HepG2 (cell line): Measurements from ENCODE around the gene GNG7. TPM values are rescaled to one million over a fixed set of nuclear protein-coding genes. Genes with fewer than 3 reads are reported as not detected.

Experiments
- AGO2 ChIP-seq: fragments of 200-400 bp; formaldehyde crosslinking; optimal IDR thresholded peaks from 2 replicates; pipeline ENCODE3; 2017; ENCODE audit warnings: mild to moderate bottlenecking, low read depth, low read length, moderate library complexity
- ARNT2 ChIP-seq: sonication (generic); formaldehyde crosslinking; IDR thresholded peaks from 2 replicates; pipeline ENCODE4 v1.8.0; 2022; ENCODE audit warnings: mild to moderate bottlenecking, low read depth, missing genetic modification reagents, moderate library complexity
- ATF4 ChIP-seq, 2 experiments: fragments of 450-650 bp in 1 of 2; sonication (generic) in 1 of 2; formaldehyde crosslinking; IDR thresholded peaks; 2 replicates each; pipeline versions ENCODE4 v1.5.0 to v1.8.0; 2020 to 2022; ENCODE audit warnings: mild to moderate bottlenecking in 1 of 2, missing genetic modification reagents in 1 of 2
- CHD2 ChIP-seq: IDR thresholded peaks from 2 replicates; pipeline ENCODE4 v1.6.1; 2011; ENCODE audit warnings: low read depth, low read length, improper control_type of control experiment
- CREB1 ChIP-seq, 2 experiments: fragments of 450-650 bp in 1 of 2; IDR thresholded peaks; 2 replicates each; pipeline ENCODE4 v1.6.1; 2016 to 2017; ENCODE audit warnings: control low read depth in 1 of 2, mild to moderate bottlenecking in 1 of 2, missing compliant biosample characterization in 1 of 2, missing genetic modification characterization in 1 of 2
- ETV5 ChIP-seq: IDR thresholded peaks from 2 replicates; pipeline ENCODE4 v1.6.1; 2018; ENCODE audit warnings: missing biosample characterization, missing genetic modification reagents, inconsistent platforms, borderline replicate concordance
- IKZF1 ChIP-seq: fragments of 450-650 bp; IDR thresholded peaks from 2 replicates; pipeline ENCODE4 v1.7.1; 2016
- NBN ChIP-seq: fragments of 450-650 bp; conservative IDR thresholded peaks from 2 replicates; pipeline ENCODE4 v1.6.1; 2017
- NFE2 ChIP-seq: sonication (generic); formaldehyde crosslinking; IDR thresholded peaks from 2 replicates; pipeline ENCODE4 v1.4.0; 2020; ENCODE audit warnings: missing genetic modification reagents
- PHF21A ChIP-seq: sonication (generic); formaldehyde crosslinking; IDR thresholded peaks from 2 replicates; pipeline ENCODE4 v1.5.0; 2020; ENCODE audit warnings: mild to moderate bottlenecking, missing genetic modification reagents
- PHF8 ChIP-seq: sonication (generic); formaldehyde crosslinking; IDR thresholded peaks from 2 replicates; pipeline ENCODE4 v1.5.0; 2020; ENCODE audit warnings: missing genetic modification reagents
- REPIN1 ChIP-seq: sonication (generic); formaldehyde crosslinking; IDR thresholded peaks from 2 replicates; pipeline ENCODE4 v1.8.0; 2022; ENCODE audit warnings: missing genetic modification reagents, low read depth, mild to moderate bottlenecking, borderline replicate concordance
- SP4 ChIP-seq: sonication (generic); formaldehyde crosslinking; IDR thresholded peaks from 2 replicates; pipeline ENCODE4 v1.8.1; 2023; ENCODE audit warnings: mild to moderate bottlenecking, missing genetic modification reagents
- SSRP1 ChIP-seq: IDR thresholded peaks from 2 replicates; pipeline ENCODE4 v1.6.1; 2016; ENCODE audit warnings: control low read depth
- TEAD2 ChIP-seq: sonication (generic); formaldehyde crosslinking; IDR thresholded peaks from 2 replicates; pipeline ENCODE4 v1.9.0; 2021; ENCODE audit warnings: missing genetic modification reagents
- THRA ChIP-seq: sonication (generic); formaldehyde crosslinking; IDR thresholded peaks from 2 replicates; pipeline ENCODE4 v1.4.0; 2020; ENCODE audit warnings: missing genetic modification reagents, borderline replicate concordance
- XRCC5 ChIP-seq: fragments of 200-400 bp; formaldehyde crosslinking; optimal IDR thresholded peaks from 2 replicates; pipeline ENCODE3; 2017; ENCODE audit warnings: mild to moderate bottlenecking, low read length
- ZFP36 ChIP-seq: fragments of 150-350 bp; IDR thresholded peaks from 2 replicates; pipeline ENCODE4 v1.6.1; 2018; ENCODE audit warnings: borderline replicate concordance, low read length, low read depth; ENCODE audit not compliant: partially characterized antibody
- ZNF274 ChIP-seq: sonication (generic); formaldehyde crosslinking; IDR thresholded peaks from 2 replicates; pipeline ENCODE4 v1.5.1; 2020; ENCODE audit warnings: mild to moderate bottlenecking, missing genetic modification reagents
- ZNF441 ChIP-seq: sonication (generic); formaldehyde crosslinking; IDR thresholded peaks from 2 replicates; pipeline ENCODE4 v1.7.0; 2021; ENCODE audit warnings: missing genetic modification reagents, borderline replicate concordance
- ZNF558 ChIP-seq: sonication (generic); formaldehyde crosslinking; IDR thresholded peaks from 2 replicates; pipeline ENCODE4 v1.9.0; 2022; ENCODE audit warnings: mild to moderate bottlenecking, missing genetic modification reagents, borderline replicate concordance
- ZNF790 ChIP-seq: sonication (generic); formaldehyde crosslinking; IDR thresholded peaks from 2 replicates; pipeline ENCODE4 v1.8.0; 2022; ENCODE audit warnings: missing genetic modification reagents, mild to moderate bottlenecking, borderline replicate concordance
- ZNF816 ChIP-seq: sonication (generic); formaldehyde crosslinking; IDR thresholded peaks from 2 replicates; pipeline ENCODE4 v1.8.0; 2022; ENCODE audit warnings: missing genetic modification reagents, mild to moderate bottlenecking, borderline replicate concordance
- ZNF891 ChIP-seq: sonication (generic); formaldehyde crosslinking; IDR thresholded peaks from 2 replicates; pipeline ENCODE4 v1.5.0; 2020; ENCODE audit warnings: mild to moderate bottlenecking, missing genetic modification reagents
- polyA plus RNA-seq, 8 experiments: library from polyadenylated mRNA; depleted of rRNA in 3 of 8; stranded (reverse) in 7 of 8; unstranded in 1 of 8; fragments of >200 nt; fragmentation: Illumina TruSeq in 4 of 8; extraction: Trizol in 4 of 8; gene quantifications; 2 replicates each; pipeline versions ENCODE4 v1.2.1 to v1.2.3, GENCODE V29; 2011 to 2016; ENCODE audit warnings: low read depth in 4 of 8, missing spikeins in 1 of 8, mixed read lengths in 1 of 8; ENCODE audit not compliant: insufficient read depth in 1 of 8
- total RNA-seq, 5 experiments: library from RNA; depleted of rRNA; stranded (reverse); fragments of >200 nt; fragmentation: Illumina TruSeq; extraction: Trizol; gene quantifications; 2 replicates each; pipeline ENCODE4 v1.2.3, GENCODE V29; 2016; ENCODE audit warnings: low read depth in 1 of 5
- TF ChIP-seq, protein P1 (sequence below): sonication (generic); formaldehyde crosslinking; IDR thresholded peaks from 2 replicates; pipeline ENCODE4 v1.9.0; 2022; ENCODE audit warnings: low read depth, missing genetic modification reagents
- TF ChIP-seq, protein P2 (sequence below): sonication (generic); formaldehyde crosslinking; IDR thresholded peaks from 2 replicates; pipeline ENCODE4 v1.8.1; 2023; ENCODE audit warnings: mild to moderate bottlenecking, missing genetic modification reagents

GNG7 gene
- total and polyA plus RNA-seq, 2 of the 13 experiments (the other 11 are each of a cell fraction or from before 2014, with no cell fraction given), result 1.4 to 3.3 TPM

DNA sequence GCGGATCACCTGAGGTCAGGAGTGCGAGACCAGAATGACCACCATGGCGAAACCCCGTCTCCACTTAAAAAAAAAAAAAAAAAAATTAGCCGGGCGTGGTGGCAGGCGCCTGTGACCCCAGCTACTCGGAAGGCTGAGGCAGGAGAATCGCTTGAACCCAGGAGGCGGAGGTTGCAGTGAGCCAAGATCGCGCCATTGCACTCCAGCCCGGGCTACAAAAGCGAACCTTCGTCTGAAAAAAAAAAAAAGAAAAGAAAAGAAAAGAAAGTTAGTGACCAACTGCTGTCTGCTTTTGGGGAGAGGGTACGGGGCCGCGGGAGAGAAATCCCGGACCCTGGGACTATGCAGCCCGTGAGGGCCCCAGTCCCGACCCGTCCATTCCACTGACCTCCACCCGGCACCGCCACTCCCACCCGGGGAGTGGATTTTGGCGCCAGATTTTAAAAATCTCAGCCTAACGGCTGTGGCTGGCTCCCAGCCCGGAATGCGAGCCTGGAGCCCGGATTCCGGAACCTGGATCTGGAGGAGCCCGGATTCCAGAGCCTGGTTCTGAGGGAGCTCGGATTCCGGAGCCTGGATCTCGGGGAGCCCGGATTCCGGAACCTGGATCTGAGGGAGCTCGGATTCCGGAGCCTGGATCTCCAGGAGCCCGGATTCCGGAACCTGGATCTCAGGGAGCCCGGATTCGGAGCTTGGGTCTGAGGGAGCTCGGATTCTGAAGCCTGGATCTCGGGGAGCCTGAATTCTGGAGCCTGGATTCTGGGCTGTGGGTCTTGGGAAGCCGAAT lies 239.7 kb downstream of the GNG7 start (continued):
- TF ChIP-seq ZNF441 (CRISPR knock-in tag) (peak; percentile 76; the same call in 1 of the 2 replicates), CREB1 (IDR thresholded peaks at IDR 0.05) (0 out of 2 replicates have a peak, but pooled peaks have one; percentile 39), CREB1 (CRISPR knock-in tag; IDR thresholded peaks at IDR 0.05) (peak; percentile 59), NFE2 (CRISPR knock-in tag) (no peak), PHF21A (CRISPR knock-in tag) (peak; percentile 96), SSRP1 (CRISPR knock-in tag) (no peak), TEAD2 (CRISPR knock-in tag) (peak; percentile 78; the same call in 1 of the 2 replicates), AGO2 (no peak), PHF8 (CRISPR knock-in tag) (peak; percentile 71), ATF4 (CRISPR knock-in tag; IDR thresholded peaks at IDR 0.05) (peak in 1 of 2 experiments; percentile 57; a peak in 1 of 4 replicates), ARNT2 (CRISPR knock-in tag) (peak; percentile 88), ZNF274 (CRISPR knock-in tag) (peak; percentile 87), IKZF1 (no peak), SP4 (CRISPR knock-in tag) (peak; percentile 61), XRCC5 (peak; percentile 100), ZNF816 (CRISPR knock-in tag) (peak; percentile 93; the same call in 1 of the 2 replicates), ZNF790 (CRISPR knock-in tag) (peak; percentile 78; the same call in 1 of the 2 replicates), ZNF891 (CRISPR knock-in tag) (peak; percentile 32; the same call in 1 of the 2 replicates), ZFP36 (no peak), NBN (no peak), CHD2 (peak; percentile 21; the same call in 1 of the 2 replicates), ZNF558 (CRISPR knock-in tag) (peak; percentile 62; the same call in 1 of the 2 replicates), REPIN1 (CRISPR knock-in tag) (peak; percentile 91; the same call in 1 of the 2 replicates), THRA (CRISPR knock-in tag) (peak; percentile 67), ETV5 (peak; percentile 90)
- TF ChIP-seq, protein P1, sequence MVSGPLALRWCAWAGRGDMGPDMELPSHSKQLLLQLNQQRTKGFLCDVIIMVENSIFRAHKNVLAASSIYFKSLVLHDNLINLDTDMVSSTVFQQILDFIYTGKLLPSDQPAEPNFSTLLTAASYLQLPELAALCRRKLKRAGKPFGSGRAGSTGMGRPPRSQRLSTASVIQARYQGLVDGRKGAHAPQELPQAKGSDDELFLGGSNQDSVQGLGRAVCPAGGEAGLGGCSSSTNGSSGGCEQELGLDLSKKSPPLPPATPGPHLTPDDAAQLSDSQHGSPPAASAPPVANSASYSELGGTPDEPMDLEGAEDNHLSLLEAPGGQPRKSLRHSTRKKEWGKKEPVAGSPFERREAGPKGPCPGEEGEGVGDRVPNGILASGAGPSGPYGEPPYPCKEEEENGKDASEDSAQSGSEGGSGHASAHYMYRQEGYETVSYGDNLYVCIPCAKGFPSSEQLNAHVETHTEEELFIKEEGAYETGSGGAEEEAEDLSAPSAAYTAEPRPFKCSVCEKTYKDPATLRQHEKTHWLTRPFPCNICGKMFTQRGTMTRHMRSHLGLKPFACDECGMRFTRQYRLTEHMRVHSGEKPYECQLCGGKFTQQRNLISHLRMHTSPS (CRISPR knock-in tag), result peak; percentile 61; the same call in 1 of the 2 replicates
- TF ChIP-seq, protein P2, sequence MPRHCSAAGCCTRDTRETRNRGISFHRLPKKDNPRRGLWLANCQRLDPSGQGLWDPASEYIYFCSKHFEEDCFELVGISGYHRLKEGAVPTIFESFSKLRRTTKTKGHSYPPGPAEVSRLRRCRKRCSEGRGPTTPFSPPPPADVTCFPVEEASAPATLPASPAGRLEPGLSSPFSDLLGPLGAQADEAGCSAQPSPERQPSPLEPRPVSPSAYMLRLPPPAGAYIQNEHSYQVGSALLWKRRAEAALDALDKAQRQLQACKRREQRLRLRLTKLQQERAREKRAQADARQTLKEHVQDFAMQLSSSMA, result 0 out of 2 replicates have a peak, but pooled peaks have one; percentile 38
